Measurements from ENCODE around the gene CDK17. TPM values are rescaled to one million over a fixed set of nuclear protein-coding genes. Genes with fewer than 3 reads are reported as not detected.

CDK17 gene
- total RNA-seq, 2 donors from 2014 or later: 36.2 to 39.9 TPM

GRCh38 chr12:96326628-96327227 lies 73.5 kb downstream of the CDK17 start:
- peaks cover 9% of the 10 kb centered on the region for H3K9me3 Mint-ChIP-seq
- Histone ChIP-seq H3K27me3 (ENCODE audit: control insufficient read depth, insufficient read depth, low read length, poor library complexity, severe bottlenecking) (no peaks in the 10 kb centered on the region), H3K9ac (ENCODE audit: extremely low read depth, low read length, poor library complexity, severe bottlenecking) (no peak overlapping the region), H3K36me3 (ENCODE audit: control insufficient read depth, insufficient read depth, low read length) (peaks cover 42% of the 10 kb centered on the region), H3K9me3 (ENCODE audit: control insufficient read depth, low read length) (peaks cover 20% of the 10 kb centered on the region), H3K4me3 (ENCODE audit: low read length) (no peak overlapping the region), H3K4me1 (ENCODE audit: control insufficient read depth, insufficient read depth, low read length) (no peaks in the 10 kb centered on the region), H3K27ac (ENCODE audit: low read depth, low read length) (no peak overlapping the region)
- no peak overlapping the region for H3K27ac Mint-ChIP-seq
- H3K36me3 Mint-ChIP-seq (ENCODE audit: low read depth): peaks cover 24% of the 10 kb centered on the region
- DNase-seq: no peak
- H3K4me1 Mint-ChIP-seq: peaks cover 6% of the 10 kb centered on the region
- H3K4me3 Mint-ChIP-seq: no peak overlapping the region
- no peaks in the 10 kb centered on the region for H3K27me3 Mint-ChIP-seq (ENCODE audit: insufficient read depth)
- WGBS, 2 experiments (ENCODE audit: insufficient coverage in 1 of 2, insufficient read length in 1 of 2): 94 to 97% methylated on average over 4 to 5 of the region's 6 CpGs
- TF ChIP-seq CTCF (conservative IDR thresholded peaks at IDR 0.05): no peak

DNA sequence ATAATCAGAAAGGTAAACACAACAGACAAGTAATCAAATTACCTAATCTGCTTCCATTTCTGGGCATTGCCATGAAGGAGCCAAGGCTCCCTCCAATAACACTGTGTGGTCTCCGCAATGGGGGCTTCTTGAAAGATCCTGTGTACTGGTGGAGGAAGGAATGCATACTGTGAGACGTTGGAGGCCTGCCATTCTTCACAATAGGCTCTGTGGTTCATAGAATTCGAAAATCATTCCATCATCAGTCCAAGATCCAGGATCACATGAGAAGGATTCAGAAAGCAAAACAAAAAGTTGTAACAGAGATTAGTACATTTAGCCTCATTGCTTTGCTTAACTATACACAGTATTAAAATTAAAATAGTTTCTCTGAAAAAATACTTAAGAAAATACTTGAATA lies 76.3 kb downstream of the CDK17 start:
- DNase-seq: no peak
- peaks cover 29% of the 10 kb centered on the region for H3K36me3 ChIP-seq (ENCODE audit: control insufficient read depth, insufficient read depth, low read length)
- Mint-ChIP-seq H3K4me3 (no peak overlapping the region), H3K27me3 (ENCODE audit: insufficient read depth) (no peaks in the 10 kb centered on the region), H3K36me3 (ENCODE audit: low read depth) (peaks cover 24% of the 10 kb centered on the region), H3K4me1 (peaks cover 4% of the 10 kb centered on the region), H3K27ac (no peak overlapping the region), H3K9me3 (peaks cover 11% of the 10 kb centered on the region)
- H3K4me1 ChIP-seq (ENCODE audit: control insufficient read depth, insufficient read depth, low read length): no peaks in the 10 kb centered on the region
- no peak overlapping the region for H3K9ac ChIP-seq (ENCODE audit: extremely low read depth, low read length, poor library complexity, severe bottlenecking)
- H3K4me3 ChIP-seq (ENCODE audit: low read length): peak overlapping the region; percentile 28
- peaks cover 20% of the 10 kb centered on the region for H3K9me3 ChIP-seq (ENCODE audit: control insufficient read depth, low read length)
- H3K27me3 ChIP-seq (ENCODE audit: control insufficient read depth, insufficient read depth, low read length, poor library complexity, severe bottlenecking): no peaks in the 10 kb centered on the region
- TF ChIP-seq CTCF (conservative IDR thresholded peaks at IDR 0.05): no peak
- H3K27ac ChIP-seq (ENCODE audit: low read depth, low read length): no peak overlapping the region
- 71 to 95% methylated on average over 2 to 3 of the region's 3 CpGs for WGBS, 2 experiments (ENCODE audit: insufficient coverage in 1 of 2, insufficient read length in 1 of 2)

DNA sequence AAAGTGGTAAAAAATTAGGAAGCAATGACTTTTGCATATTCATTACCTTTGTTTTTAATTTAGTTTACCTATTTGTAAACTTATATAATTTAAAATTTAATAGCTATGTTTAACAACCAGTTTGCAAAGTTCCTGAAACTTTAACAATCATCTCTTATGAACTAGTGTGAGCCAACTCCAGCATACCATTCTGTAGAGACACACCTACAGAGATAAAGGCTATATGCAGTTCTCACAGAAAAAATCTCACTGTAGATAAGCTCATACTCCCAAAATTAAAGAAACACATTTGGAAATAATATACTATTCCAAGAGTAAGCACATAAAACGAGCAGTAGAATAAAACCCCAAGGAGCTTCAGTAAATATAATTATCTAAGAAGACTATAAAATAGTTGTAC lies 77.5 kb downstream of the CDK17 start:
- H3K27ac Mint-ChIP-seq: no peak overlapping the region
- Histone ChIP-seq H3K9me3 (ENCODE audit: control insufficient read depth, low read length) (peaks cover 20% of the 10 kb centered on the region), H3K36me3 (ENCODE audit: control insufficient read depth, insufficient read depth, low read length) (peaks cover 29% of the 10 kb centered on the region), H3K9ac (ENCODE audit: extremely low read depth, low read length, poor library complexity, severe bottlenecking) (no peak overlapping the region), H3K27ac (ENCODE audit: low read depth, low read length) (no peak overlapping the region), H3K4me3 (ENCODE audit: low read length) (no peak overlapping the region), H3K27me3 (ENCODE audit: control insufficient read depth, insufficient read depth, low read length, poor library complexity, severe bottlenecking) (no peaks in the 10 kb centered on the region), H3K4me1 (ENCODE audit: control insufficient read depth, insufficient read depth, low read length) (no peaks in the 10 kb centered on the region)
- no CpG with 5 or more reads among the region's 1 CpG for WGBS, 2 experiments (ENCODE audit: insufficient coverage in 1 of 2, insufficient read length in 1 of 2)
- H3K9me3 Mint-ChIP-seq: peaks cover 14% of the 10 kb centered on the region
- peaks cover 26% of the 10 kb centered on the region for H3K36me3 Mint-ChIP-seq (ENCODE audit: low read depth)
- DNase-seq: no peak
- H3K27me3 Mint-ChIP-seq (ENCODE audit: insufficient read depth): no peaks in the 10 kb centered on the region
- H3K4me1 Mint-ChIP-seq: peaks cover 4% of the 10 kb centered on the region
- no peak overlapping the region for H3K4me3 Mint-ChIP-seq
- TF ChIP-seq CTCF (conservative IDR thresholded peaks at IDR 0.05): no peak

All from endodermal cell (in vitro differentiated cells).